A673 (cell line): Measurements from ENCODE around the gene IBA57. TPM values are rescaled to one million over a fixed set of nuclear protein-coding genes. Genes with fewer than 3 reads are reported as not detected.

Experiments used
- BruUV-seq: library from RNA; stranded (reverse); fragments of 400-500 nt; replicated peaks from 2 replicates; lab custom pipeline; 2021; lab: Mats Ljungman, UMichigan
- CTCF ChIA-PET: fragments of 300-600 bp; sonication (Branson Sonifier 250); formaldehyde crosslinking; loops from one replicate; lab custom pipeline; 2022; ENCODE audit warnings: antibody characterized with exemption; lab: Charles Lee
- POLR2A ChIA-PET: fragments of 300-600 bp; sonication (Branson Sonifier 250); formaldehyde crosslinking; loops from one replicate; lab custom pipeline; 2022; ENCODE audit warnings: antibody characterized with exemption; ENCODE audit not compliant: low non-redundant PET; lab: Charles Lee
- DNase-seq: peaks from one replicate; pipeline ENCODE4 v3.0.0-alpha.2; 2015; ENCODE audit warnings: low spot score
- H3K27ac ChIP-seq: fragments of 200-600 bp; sonication (generic); 2 replicates; pipeline ENCODE4 v1.5.1; 2016; ENCODE audit warnings: mixed run types, low read depth, mild to moderate bottlenecking, mixed read lengths, antibody characterized with exemption, low read length; ENCODE audit not compliant: poor library complexity, severe bottlenecking
- H3K27me3 ChIP-seq: fragments of 200-600 bp; sonication (generic); replicated peaks from 2 replicates; pipeline ENCODE4 v1.6.1; 2017; ENCODE audit warnings: mixed run types, low read depth, mild to moderate bottlenecking, mixed read lengths, antibody characterized with exemption, low read length; ENCODE audit not compliant: insufficient read depth, poor library complexity
- H3K36me3 ChIP-seq: fragments of 200-600 bp; sonication (generic); 2 replicates; pipeline ENCODE4 v1.6.1; 2016; ENCODE audit warnings: mixed run types, mild to moderate bottlenecking, mixed read lengths, antibody characterized with exemption, low read length; ENCODE audit not compliant: insufficient read depth, poor library complexity, severe bottlenecking
- H3K4me1 ChIP-seq: fragments of 200-600 bp; sonication (generic); 2 replicates; pipeline ENCODE4 v1.6.1; 2017; ENCODE audit warnings: mixed run types, mild to moderate bottlenecking, mixed read lengths, antibody characterized with exemption, low read length; ENCODE audit not compliant: insufficient read depth, poor library complexity, severe bottlenecking
- H3K4me3 ChIP-seq: fragments of 200-600 bp; sonication (generic); 2 replicates; pipeline ENCODE4 v1.5.1; 2016; ENCODE audit warnings: low read depth, mixed run types, mild to moderate bottlenecking, mixed read lengths, low read length; ENCODE audit not compliant: poor library complexity, severe bottlenecking
- H3K9me3 ChIP-seq: fragments of 200-600 bp; sonication (generic); 2 replicates; pipeline ENCODE4 v1.6.1; 2016; ENCODE audit warnings: mixed run types, low read depth, mild to moderate bottlenecking, mixed read lengths, antibody characterized with exemption, low read length; ENCODE audit not compliant: poor library complexity, severe bottlenecking
- CTCF ChIP-seq: fragments of 300-800, 200-600 bp; sonication (generic); conservative IDR thresholded peaks from 2 replicates; pipeline ENCODE4 v1.5.1; 2017; ENCODE audit warnings: low read depth, mild to moderate bottlenecking, antibody characterized with exemption, low read length, moderate library complexity, mixed read lengths
- EZH2 ChIP-seq: fragments of 200-600 bp; sonication (generic); IDR thresholded peaks from 2 replicates; pipeline ENCODE4 v1.6.1; 2017; ENCODE audit warnings: borderline replicate concordance, low read depth, mild to moderate bottlenecking, mixed read lengths, antibody characterized with exemption, low read length; ENCODE audit not compliant: poor library complexity, severe bottlenecking
- intact Hi-C: fragments of 100-400 bp; cut with micrococcal nuclease; formaldehyde crosslinking; loops from one replicate; pipeline ENCODE4 v1.10.0; 2022; ENCODE audit not compliant: unreplicated experiment
- total RNA-seq: library from RNA; stranded (reverse); gene quantifications from 2 replicates; pipeline ENCODE4 v1.2.3, GENCODE V29; 2021

The IBA57 gene
- total RNA-seq, 1 experiment from 2014 or later: 12.1 TPM

GRCh38 chr1:228176461-228177182 is 11.0 kb downstream of the IBA57 start:
- Histone ChIP-seq H3K9me3 (no peaks in the 10 kb centered on the region), H3K4me1 (no peaks in the 10 kb centered on the region), H3K27ac (no peak overlapping the region), H3K4me3 (no peak overlapping the region), H3K36me3 (no peaks in the 10 kb centered on the region), H3K27me3 (no peaks in the 10 kb centered on the region)
- no TSS peak for BruUV-seq
- DNase-seq: no peak
- intact Hi-C loops: no loop called here
- POLR2A ChIA-PET: no interaction called here
- CTCF ChIA-PET: interaction anchor here (1.4 kb wide), 1 partner anchor 11 kb away, joined by 13 read pairs; the partner anchor contains the start of gene IBA57
- TF ChIP-seq CTCF: no peak
- no peak for TF ChIP-seq EZH2

GRCh38 chr1:228177183-228177475 is 11.5 kb downstream of the IBA57 start:
- ChIA-PET POLR2A (no interaction called here), CTCF (interaction anchor here (1.4 kb wide), 1 partner anchor 12 kb away, joined by 13 read pairs; the partner anchor contains the start of gene IBA57)

More at GRCh38 chr1:228177183-228177475, 11.5 kb downstream of the IBA57 start:
- Histone ChIP-seq H3K27ac (no peak overlapping the region), H3K36me3 (no peaks in the 10 kb centered on the region), H3K4me3 (no peak overlapping the region), H3K9me3 (no peaks in the 10 kb centered on the region), H3K27me3 (no peaks in the 10 kb centered on the region), H3K4me1 (no peaks in the 10 kb centered on the region)
- intact Hi-C loops: no loop called here
- DNase-seq: no peak
- TF ChIP-seq EZH2 (no peak), CTCF (no peak)
- BruUV-seq: no TSS peak
